Spleen (tissue), 11 donors: ENCODE results near the gene GMEB1. TPM values are rescaled to one million over a fixed set of nuclear protein-coding genes. Genes with fewer than 3 reads are reported as not detected.
A peak's percentile ranks its signal among the peaks of the same experiment; 100 is the strongest.
"Not testable (repeated sequence)": the region's sequence is repeated elsewhere in the genome, so short reads cannot be mapped to it uniquely, and the experiment has no call there.

ENCODE experiments used
- DNase-seq: peaks from one replicate; pipeline ENCODE4 v3.0.0-alpha.2; 2020
- H3K27ac ChIP-seq, 8 donors: fragments of 200-600 bp; sonication (generic) in 7 of 8; 1 replicate in 4 of 8; 2 replicates in 4 of 8; pipeline versions ENCODE4 v1.5.0 to v1.8.0; 2016 to 2021; ENCODE audit warnings: inconsistent platforms in 4 of 8, mild to moderate bottlenecking in 4 of 8, moderate library complexity in 1 of 8
- H3K27me3 ChIP-seq, 7 donors: fragments of 200-600 bp; sonication (generic) in 6 of 7; replicated peaks in 1 of 7; 1 replicate in 4 of 7; 2 replicates in 3 of 7; pipeline versions ENCODE4 v1.5.0 to v1.8.0; 2016 to 2021; ENCODE audit warnings: inconsistent platforms in 3 of 7, mild to moderate bottlenecking in 1 of 7
- H3K36me3 ChIP-seq, 6 donors: fragments of 200-600 bp; sonication (generic) in 5 of 6; 1 replicate in 4 of 6; 2 replicates in 2 of 6; pipeline versions ENCODE4 v1.5.0 to v1.8.0; 2016 to 2021; ENCODE audit warnings: inconsistent platforms in 2 of 6
- H3K4me1 ChIP-seq, 6 donors: fragments of 200-600 bp; sonication (generic) in 5 of 6; 1 replicate in 3 of 6; 2 replicates in 3 of 6; pipeline versions ENCODE4 v1.5.0 to v1.8.0; 2016 to 2021; ENCODE audit warnings: inconsistent platforms in 3 of 6
- H3K4me3 ChIP-seq, 8 donors: fragments of 200-600 bp; sonication (generic) in 7 of 8; 1 replicate in 4 of 8; 2 replicates in 4 of 8; pipeline versions ENCODE4 v1.5.0 to v1.8.0; 2016 to 2021; ENCODE audit warnings: inconsistent platforms in 4 of 8, mild to moderate bottlenecking in 4 of 8, moderate library complexity in 2 of 8
- H3K9me3 ChIP-seq, 8 donors: fragments of 200-600 bp; sonication (generic) in 7 of 8; 1 replicate in 4 of 8; 2 replicates in 4 of 8; pipeline versions ENCODE4 v1.5.0 to v1.8.0; 2016 to 2021; ENCODE audit warnings: inconsistent platforms in 4 of 8
- CTCF ChIP-seq, 11 experiments: fragments of 200-600 bp in 7 of 11; fragments of 450-650 bp in 4 of 11; sonication (generic) in 4 of 11; IDR thresholded peaks in 8 of 11; conservative IDR thresholded peaks in 3 of 11; 1 replicate in 7 of 11; 2 replicates in 4 of 11; pipeline versions ENCODE4 v1.4.0 to v1.8.0; 2016 to 2021; ENCODE audit warnings: antibody characterized with exemption in 11 of 11, inconsistent platforms in 4 of 11, mild to moderate bottlenecking in 1 of 11
- POLR2A ChIP-seq, 3 donors: fragments of 450-650 bp; IDR thresholded peaks; one replicate each; pipeline ENCODE4 v1.5.1; 2017; ENCODE audit warnings: antibody characterized with exemption in 3 of 3, mild to moderate bottlenecking in 1 of 3
- POLR2AphosphoS5 ChIP-seq, 3 donors: sonication (generic); formaldehyde crosslinking; IDR thresholded peaks; one replicate each; pipeline ENCODE4 v1.5.1; 2017; ENCODE audit warnings: antibody characterized with exemption in 3 of 3
- WGBS, 5 donors: extraction: QIAGEN DNeasy Blood & Tissue Kit in 3 of 5; methylation state at CpG; one replicate each; pipeline versions ENCODE4 v1.1.5 to v1.1.7; 2013 to 2018; 5-methylcytosine and 5-hydroxymethylcytosine counted together
- intact Hi-C: fragments of 100-400 bp; cut with DNase I; formaldehyde crosslinking; loops from one replicate; pipeline ENCODE4 v1.15.0; 2023; ENCODE audit warnings: low total_unique reads
- polyA plus RNA-seq, 3 donors: library from polyadenylated mRNA; stranded (reverse); fragments of 200-250 nt; gene quantifications; one replicate each; pipeline ENCODE4 v1.2.1, GENCODE V29; 2013
- total RNA-seq, 7 donors: library from RNA; depleted of rRNA in 3 of 7; stranded (reverse); fragments of >200 nt in 3 of 7; fragmentation: NEBNext Ultra II Directional in 4 of 7; extraction: Animal tissue kit (Norgen Biotek cat#: 25700) in 4 of 7; gene quantifications; one replicate each; pipeline versions ENCODE4 v1.1.0 to v1.2.1, GENCODE V29; 2016 to 2021
- donor health status: healthy with polysubstance abuse.
- donor health status: DM: no; HTN: no; CAD: no; lungs with moderate emphysema.
- donor health status: DM: no; HTN: no; CAD: no.
- donor health status: Bipolar disorder and iron deficiency.
- donor health status: healthy.
- donor health status: DM: no; HTN: no; CAD: no.
- donor health status: DM: yes; HTN: yes; CAD: no.

Gene GMEB1
- total and polyA plus RNA-seq, 10 donors, result 3.6 to 20.6 (median 16.4) TPM

- no peaks in the 10 kb centered on the region for H3K9me3 ChIP-seq
- no peaks in the 10 kb centered on the region for H3K4me1 ChIP-seq
- no peak for DNase-seq
- no peak overlapping the region for H3K27ac ChIP-seq
- no peak overlapping the region for H3K4me3 ChIP-seq
- no peak for TF ChIP-seq CTCF (IDR thresholded peaks at IDR 0.05 in 8 of 11, conservative IDR thresholded peaks at IDR 0.05 in 3 of 11)
- no peak for TF ChIP-seq POLR2A (IDR thresholded peaks at IDR 0.05)
- no peak for TF ChIP-seq POLR2AphosphoS5 (IDR thresholded peaks at IDR 0.05)
- intact Hi-C loops, result no loop called here
- H3K27me3 ChIP-seq, result no peaks in the 10 kb centered on the region
- peaks cover 0 to 35% (median 13%) of the 10 kb centered on the region in 6 donors for H3K36me3 ChIP-seq
Measured at GRCh38 chr1:28719332-28719619, 50.7 kb downstream of the GMEB1 start.

GRCh38 chr1:28720376-28720775 lies 51.8 kb downstream of the GMEB1 start:
- H3K4me3 ChIP-seq, result no peak overlapping the region
- no peaks in the 10 kb centered on the region for H3K4me1 ChIP-seq
- H3K27ac ChIP-seq, result no peak overlapping the region
- DNase-seq, result no peak
- H3K9me3 ChIP-seq, result no peaks in the 10 kb centered on the region
- H3K27me3 ChIP-seq, result no peaks in the 10 kb centered on the region
- WGBS, 5 donors, result 67 to 85% (median 81%) methylated on average over 5 of the region's 5 CpGs
- intact Hi-C loops, result no loop called here
- peaks cover 0 to 24% (median 2%) of the 10 kb centered on the region in 6 donors for H3K36me3 ChIP-seq
- TF ChIP-seq POLR2AphosphoS5 (IDR thresholded peaks at IDR 0.05) (no peak), CTCF (IDR thresholded peaks at IDR 0.05 in 8 of 11, conservative IDR thresholded peaks at IDR 0.05 in 3 of 11) (no peak), POLR2A (IDR thresholded peaks at IDR 0.05) (no peak)

- 94 to 96% (median 95%) methylated on average over 18 of the region's 18 CpGs for WGBS, 5 donors
- DNase-seq, intact Hi-C loops: not testable (repeated sequence)
Measured at GRCh38 chr1:28721927-28722326, 53.3 kb downstream of the GMEB1 start.

GRCh38 chr1:28725365-28725764 lies 56.8 kb downstream of the GMEB1 start:
- H3K4me3 ChIP-seq, H3K36me3 ChIP-seq, DNase-seq, intact Hi-C loops, H3K9me3 ChIP-seq, H3K27ac ChIP-seq, H3K4me1 ChIP-seq, H3K27me3 ChIP-seq: not testable (repeated sequence)
- 93 to 95% (median 94%) methylated on average over 5 of the region's 5 CpGs for WGBS, 5 donors

More at GRCh38 chr1:28721927-28722326, 53.3 kb downstream of the GMEB1 start:
- not testable (repeated sequence) for H3K4me1 ChIP-seq, H3K27me3 ChIP-seq, H3K9me3 ChIP-seq, H3K4me3 ChIP-seq, H3K27ac ChIP-seq
- H3K36me3 ChIP-seq, result peaks cover 0 to 10% (median 0%) of the 10 kb centered on the region in 6 donors

- intact Hi-C loops, result loop anchor here (2.0 kb wide), 1 partner anchor 93 kb away; the partner anchor contains the start of gene TAF12
- DNase-seq, result no peak
- Histone ChIP-seq H3K36me3 (peaks cover 0 to 30% (median 23%) of the 10 kb centered on the region in 6 donors), H3K27me3 (no peaks in the 10 kb centered on the region), H3K4me1 (peaks cover 33 to 49% (median 44%) of the 10 kb centered on the region in 6 donors), H3K4me3 (peak overlapping the region in 7 of 8 donors; percentile 82 to 99 (median 87)), H3K9me3 (no peaks in the 10 kb centered on the region), H3K27ac (peak overlapping the region; percentile 91 to 97 (median 96))
- 17 to 20% (median 17%) methylated on average over 12 to 15 of the region's 15 CpGs for WGBS, 5 donors
- no peak for TF ChIP-seq POLR2A (IDR thresholded peaks at IDR 0.05)
- TF ChIP-seq CTCF (IDR thresholded peaks at IDR 0.05 in 8 of 11, conservative IDR thresholded peaks at IDR 0.05 in 3 of 11), result no peak
- no peak for TF ChIP-seq POLR2AphosphoS5 (IDR thresholded peaks at IDR 0.05)
Measured at GRCh38 chr1:28735961-28736449, 67.4 kb downstream of the GMEB1 start.
